GM21717 (cell line): ENCODE results near the gene PPM1E.

Source experiments
- ATAC-seq: cut with Tn5 transposase; IDR thresholded peaks from one replicate; pipeline ENCODE4 v1.9.1; 2021; ENCODE audit warnings: mild to moderate bottlenecking, moderate library complexity; ENCODE audit not compliant: unreplicated experiment

Gene PPM1E

DNA sequence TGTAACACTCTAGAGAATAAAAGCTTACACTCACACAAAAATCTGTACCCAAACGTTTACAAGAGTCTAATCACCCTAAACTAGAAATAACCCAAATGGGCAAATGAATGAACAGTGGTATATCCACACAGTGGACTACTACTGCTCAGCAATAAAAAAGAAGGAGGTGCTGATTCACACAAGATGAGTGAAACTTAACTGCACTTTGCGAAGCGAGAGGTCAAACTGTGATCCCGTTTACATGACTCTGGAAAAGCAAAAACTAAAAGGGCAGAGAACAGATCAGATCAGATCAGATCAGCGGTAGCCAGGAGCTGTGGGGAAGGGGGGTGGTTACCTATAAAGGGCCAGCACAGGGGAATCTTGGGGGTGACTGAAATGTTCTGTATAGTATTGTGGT lies 237.7 kb downstream of the PPM1E start:
- ATAC-seq: no peak

DNA sequence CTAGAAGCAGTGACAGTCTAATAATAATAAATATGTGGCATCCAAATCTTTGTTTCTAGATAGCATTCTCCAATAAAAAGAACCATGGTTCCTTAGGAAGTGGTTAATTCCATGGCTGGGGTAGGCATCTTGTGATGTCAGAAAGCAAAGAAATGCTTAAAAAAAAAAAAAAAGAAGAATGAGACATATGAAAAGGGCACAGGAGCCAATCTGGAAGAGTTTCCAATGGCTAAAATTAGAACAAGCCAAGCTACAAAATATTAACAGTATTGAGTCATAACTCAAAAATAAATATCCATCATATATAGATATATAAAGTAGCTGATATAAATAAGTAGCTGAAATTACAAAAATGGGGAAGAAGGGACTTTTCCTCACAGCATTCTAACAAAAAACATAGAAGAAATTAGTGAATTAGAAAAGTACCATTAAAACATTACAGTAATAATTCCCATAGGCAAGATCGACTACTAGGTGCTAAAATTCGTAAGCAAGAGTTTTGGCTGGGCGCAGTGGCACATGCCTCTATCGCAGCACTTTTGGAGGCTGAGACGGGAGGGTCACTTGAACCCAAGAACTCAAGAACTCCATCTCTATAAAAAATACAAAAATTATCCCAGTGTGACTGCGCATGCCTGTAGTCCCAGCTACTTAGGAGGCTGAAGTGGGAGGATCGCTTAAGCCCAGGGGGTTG lies 239.7 kb downstream of the PPM1E start:
- ATAC-seq: no peak

DNA sequence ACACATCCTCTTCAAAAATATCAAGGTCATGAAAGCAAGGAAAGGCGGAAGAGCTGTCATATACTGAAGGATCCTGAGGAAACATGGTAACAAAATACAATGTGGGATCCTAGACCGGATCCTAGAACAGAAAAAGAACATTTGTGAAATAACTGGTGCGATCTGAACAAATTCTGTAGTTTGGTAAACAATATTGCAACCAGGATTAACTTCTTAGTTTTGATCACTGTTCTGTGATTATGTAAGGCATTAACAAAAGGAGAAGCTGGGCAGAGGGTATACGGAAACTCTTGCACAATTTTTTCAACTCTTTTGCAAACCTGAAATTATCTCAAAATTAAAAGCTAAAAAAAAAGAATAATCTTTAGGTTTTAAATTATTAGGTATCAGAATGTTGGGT lies 241.3 kb downstream of the PPM1E start:
- ATAC-seq: no peak

DNA sequence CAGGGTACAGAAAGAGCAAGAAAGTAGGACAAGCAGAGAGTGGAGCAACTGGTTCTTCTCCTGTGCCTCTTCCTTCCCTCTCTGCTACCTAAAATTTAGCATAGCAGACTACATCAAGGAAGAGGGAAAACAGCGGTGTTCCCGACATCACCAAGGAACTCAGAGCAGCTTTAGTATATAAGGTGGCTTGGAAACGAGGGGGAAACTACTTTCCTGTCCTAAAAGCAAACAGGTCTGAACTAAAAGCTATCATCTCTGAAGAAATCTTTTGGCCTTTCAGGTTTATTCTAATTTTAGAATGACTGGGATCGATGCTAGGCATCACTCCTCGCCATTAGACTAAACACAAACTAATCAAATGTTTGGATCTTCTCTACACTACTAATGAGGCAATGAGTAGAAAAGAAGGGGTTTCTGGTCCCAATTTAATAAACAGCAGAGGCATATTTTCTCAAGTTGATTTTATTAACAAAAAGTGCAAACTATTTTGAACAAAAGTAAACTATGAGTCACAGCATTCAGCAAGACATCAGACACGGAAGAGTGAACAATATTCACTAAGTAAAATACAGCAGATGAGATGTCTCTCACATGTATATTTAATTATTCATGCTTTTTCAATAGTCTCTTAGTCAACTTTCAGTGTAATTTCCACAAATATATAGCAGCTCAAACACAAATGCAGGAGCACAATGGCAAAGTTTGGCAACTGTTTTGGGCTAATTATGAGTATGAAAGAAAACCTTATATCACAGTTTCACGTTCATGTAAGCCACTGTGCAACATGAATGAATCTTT lies 242.3 kb downstream of the PPM1E start:
- no peak for ATAC-seq

DNA sequence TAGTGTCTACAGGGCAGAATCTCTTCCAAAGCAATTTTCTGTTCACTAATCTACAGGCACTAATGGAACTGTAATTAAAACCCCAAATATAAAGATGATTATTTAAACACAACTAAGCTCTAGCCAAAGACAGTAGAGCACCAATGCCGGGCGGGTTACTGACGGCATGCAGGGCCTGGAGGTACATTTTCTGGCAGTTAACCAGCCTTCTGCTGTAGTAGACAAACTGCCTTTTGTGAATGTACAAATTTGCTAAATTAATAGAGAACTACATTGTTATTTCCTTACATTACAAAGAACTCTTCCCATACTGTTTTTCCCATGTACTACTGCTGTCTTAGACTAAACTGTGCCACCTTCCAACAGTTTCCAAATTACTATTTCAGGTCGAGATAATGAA lies 243.2 kb downstream of the PPM1E start:
- no peak for ATAC-seq

DNA sequence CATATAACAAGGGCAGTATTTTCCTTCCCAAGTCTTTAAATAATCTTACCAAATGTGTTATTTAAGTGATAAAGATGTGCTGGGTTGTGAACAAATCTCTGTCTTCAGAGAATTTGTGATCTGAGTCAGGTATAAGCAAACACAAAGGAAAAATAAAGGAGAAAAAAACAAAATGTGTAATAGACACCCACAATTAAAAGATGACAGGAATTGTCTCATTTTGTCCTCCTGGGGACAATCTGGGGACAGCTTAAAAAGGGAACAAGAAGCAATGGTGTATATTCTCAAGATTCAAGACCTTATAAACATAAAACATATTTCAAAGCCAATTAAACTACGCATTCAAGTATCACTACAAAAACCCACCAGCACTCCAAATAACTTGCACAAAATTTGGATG lies 243.8 kb downstream of the PPM1E start:
- no peak for ATAC-seq

DNA sequence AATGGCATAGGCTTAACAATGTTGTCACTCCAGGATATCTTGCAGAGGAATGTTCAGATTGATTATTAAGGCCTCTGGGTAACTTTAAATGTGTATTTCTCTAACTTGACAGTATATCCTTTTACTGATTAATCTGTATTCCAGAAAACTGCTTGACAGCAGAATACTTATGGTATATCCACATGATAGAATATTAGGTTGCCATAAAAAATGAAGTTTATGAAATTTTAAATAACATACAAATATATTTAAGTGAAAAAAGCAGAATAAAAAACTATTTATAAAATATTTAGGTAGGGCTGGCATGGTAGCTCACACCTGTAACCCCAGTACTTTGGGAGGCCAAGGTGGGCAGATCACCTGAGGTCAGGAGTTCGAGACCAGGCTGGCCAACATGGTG lies 244.4 kb downstream of the PPM1E start:
- ATAC-seq: no peak

DNA sequence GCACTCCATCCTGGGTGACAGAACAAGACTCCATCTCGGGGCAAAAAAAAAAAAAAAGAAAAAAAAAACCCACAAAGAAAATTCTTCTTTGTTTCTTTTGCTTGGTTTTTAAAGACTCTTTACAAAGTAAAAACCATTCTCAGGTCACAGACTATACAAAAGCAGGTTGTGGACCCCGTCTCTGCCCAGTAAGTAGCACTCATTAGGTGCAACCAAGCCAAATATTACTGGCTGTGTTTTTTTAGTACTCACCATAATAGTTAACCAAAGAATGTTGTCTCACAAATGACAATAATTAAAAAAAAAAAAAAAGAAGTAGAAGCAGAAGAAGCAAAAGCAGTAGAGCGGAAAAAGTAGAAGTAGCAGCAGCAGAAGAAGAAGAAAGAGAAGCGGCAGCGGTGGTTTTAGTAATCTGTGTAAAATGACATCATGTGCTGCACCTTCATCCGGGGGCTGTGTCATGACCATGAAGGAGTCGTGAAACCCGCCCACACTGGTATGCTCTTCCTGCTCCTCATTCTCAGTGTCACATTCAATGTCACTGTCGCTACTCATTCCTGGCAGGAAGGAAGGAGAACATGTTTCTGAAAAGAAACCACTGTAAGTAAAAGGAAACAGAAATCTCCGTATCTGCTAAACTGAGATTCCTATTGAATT lies 245.6 kb downstream of the PPM1E start:
- ATAC-seq: peak; percentile 87

DNA sequence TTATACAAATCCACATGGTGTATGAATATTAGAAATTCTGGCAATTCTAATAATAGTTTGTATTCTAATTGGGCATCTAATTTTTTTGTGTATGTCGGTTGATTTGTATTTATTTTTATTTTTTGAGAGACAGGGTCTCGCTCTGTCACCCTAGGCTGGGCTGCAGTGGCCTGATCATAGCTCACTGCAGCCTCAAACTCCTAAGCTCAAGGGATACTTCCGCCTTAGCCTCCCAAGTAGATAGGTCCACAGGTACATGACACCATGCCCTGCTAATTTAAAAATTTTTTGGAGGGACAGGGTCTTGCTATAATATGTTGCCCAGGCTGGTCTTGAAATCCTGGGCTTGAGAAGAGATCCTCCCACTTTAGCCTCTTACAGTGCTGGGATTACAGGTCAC lies 246.5 kb downstream of the PPM1E start:
- ATAC-seq: no peak

DNA sequence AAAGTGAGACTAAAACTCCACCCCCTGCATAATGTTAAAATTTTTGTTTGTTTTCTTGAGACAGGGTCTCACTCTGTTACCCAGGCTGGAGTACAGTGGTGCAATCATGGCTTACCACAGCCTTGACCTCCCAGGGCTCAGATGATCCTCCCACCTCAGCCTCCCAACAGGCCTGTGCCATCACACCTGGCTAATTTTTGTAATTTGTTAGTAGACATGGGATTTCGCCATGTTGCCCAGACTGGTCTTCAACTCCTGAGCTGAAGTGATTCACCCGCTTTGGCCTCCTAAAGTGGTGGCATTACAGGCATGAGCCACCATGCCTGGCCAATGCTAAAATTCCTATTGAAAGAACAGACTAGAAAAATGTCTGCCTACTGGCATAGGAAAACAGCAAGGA lies 247.2 kb downstream of the PPM1E start:
- ATAC-seq: no peak

DNA sequence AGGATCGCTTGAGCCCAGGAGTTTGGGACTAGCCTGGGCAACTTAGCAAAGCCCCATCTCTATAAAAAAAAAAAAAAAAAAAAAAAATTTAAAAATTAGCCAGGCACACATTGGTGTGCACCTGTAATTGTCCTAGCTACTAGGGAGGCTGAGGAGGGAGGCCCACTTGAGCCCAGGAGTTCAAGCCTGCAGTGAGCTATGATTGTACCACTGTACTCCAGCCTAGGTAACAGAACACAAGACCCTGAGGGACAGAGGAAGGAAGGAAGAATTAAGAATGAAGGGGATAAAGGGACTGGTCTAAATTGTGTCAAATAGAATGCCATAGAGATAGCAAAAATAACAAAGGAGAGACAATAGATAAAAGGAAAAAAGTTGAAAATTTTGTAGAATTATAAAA lies 248.2 kb downstream of the PPM1E start:
- no peak for ATAC-seq

DNA sequence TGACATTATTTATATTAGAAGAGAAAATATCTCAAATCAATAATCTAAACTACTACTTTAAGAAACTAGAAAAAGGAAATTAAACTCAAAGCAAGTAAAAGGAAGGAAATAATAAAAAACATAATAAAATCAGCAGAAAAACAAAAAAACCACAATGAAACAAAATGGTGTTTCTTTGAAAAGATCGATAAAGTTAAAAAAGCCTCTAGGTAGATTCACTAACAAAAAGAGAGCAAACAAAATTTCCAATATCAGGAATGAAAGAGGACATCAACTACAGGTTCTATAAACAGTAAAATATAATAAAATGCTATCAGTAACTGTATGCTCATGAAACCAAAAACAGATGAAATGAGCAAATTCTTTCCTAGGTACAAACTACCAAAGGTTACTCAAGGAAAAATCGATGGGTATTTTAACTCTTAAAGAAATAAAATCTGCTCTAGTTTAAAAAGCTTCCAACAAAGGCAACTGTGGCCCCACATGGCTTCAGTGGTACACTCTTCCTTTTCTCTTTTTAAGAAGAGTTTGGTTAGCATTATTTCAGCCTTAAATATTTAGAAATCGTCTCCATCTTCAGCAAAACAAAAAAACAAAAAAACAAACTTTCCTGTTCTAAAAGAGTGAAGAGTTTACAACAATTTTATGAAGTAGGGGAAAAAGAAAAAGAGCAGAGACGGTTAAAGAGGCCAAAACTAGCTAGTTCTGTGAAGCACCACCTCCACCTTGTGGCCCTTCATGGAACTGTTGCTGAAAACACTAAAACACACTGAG lies 248.9 kb downstream of the PPM1E start:
- ATAC-seq: no peak

DNA sequence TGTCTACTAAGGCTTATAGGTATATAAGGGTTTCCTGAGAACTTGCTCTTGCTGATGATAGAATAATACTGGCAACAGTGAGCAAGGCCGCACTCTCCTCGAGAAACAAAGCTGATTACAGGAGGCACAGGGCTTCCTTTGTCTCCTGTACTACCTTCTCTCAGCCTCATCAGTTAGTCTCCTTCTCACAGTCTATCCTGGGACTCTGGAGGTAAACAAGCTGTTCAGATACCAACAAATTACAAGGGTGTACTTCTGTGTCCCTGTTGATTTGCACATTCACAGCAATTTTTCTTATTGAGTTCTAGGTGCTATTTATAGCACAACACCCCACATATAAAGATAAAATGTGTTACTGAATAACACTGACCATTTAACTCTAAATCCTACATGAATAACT lies 252.3 kb downstream of the PPM1E start:
- ATAC-seq: no peak

DNA sequence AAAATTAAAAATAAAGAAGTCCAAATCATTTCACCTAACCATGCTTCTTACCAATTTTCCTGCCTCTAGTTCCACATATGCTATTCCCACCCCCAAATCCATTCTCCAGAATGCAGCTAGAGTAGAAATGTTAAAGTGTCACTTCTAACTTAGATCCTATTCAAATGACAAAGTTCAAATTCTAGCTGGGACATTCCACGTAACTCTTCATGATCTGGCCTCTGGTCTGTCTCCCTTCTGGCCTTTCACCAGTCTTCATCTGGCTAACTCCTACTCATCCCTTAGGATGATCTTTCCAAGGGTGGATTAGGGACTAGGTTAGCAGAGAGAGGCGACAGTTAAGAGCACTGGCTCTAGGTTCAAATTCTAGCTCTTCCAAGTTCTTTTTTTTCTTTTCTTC lies 253.1 kb downstream of the PPM1E start:
- no peak for ATAC-seq

DNA sequence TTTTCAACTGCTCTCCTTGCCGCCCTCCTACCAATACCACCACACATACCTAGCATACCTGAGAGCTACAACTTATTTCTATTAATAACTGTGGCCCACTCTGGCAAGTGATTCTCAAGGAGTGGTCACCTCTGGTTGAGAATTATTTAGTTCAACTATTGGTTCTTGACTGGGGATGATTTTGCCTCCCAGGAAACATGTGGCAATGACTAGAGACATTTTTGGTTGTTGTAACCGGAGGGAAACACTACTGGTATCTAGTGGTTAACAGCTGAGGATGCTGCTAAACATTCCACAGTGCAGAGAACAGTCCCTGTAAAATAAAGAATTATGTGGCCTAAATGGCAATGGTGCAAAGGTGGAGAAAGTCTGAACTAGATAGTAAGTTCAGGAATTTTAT lies 254.4 kb downstream of the PPM1E start:
- no peak for ATAC-seq

DNA sequence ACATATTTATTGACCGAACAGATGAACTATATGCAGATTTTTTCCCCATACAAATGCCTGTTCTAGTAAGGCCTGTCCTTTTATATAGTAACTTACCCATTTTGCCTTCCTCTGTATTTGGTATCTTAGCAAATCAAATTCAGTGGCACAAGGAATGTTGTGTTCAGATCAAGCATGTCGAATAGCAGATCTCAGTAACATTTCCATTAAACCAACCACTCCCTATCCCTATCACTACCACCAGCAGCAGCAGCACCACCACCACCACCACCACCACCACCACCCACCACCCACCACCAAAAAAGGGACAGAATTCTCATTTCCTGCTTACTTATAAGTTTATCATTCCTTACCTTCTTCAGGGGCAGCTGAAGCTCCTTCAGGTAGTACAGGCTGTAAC lies 256.3 kb downstream of the PPM1E start:
- no peak for ATAC-seq

DNA sequence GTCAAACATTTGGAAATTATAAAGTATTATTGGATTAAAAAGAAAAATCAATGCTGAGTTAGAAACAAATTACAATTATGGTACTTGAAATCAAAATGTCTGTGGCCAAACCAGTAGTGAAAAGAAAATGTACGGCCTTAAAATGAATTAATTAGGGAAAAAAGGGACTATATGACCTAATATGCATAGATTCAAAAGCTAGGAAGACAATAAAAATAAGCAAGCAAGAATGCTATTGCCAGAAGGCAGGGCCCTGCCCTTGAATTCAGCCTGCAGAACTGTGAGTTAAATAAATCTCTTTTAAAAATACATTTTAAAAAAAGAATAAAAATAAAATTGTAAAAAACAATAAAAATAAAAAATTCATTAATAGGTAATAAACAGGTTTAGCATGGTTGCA lies 262.4 kb downstream of the PPM1E start:
- no peak for ATAC-seq

DNA sequence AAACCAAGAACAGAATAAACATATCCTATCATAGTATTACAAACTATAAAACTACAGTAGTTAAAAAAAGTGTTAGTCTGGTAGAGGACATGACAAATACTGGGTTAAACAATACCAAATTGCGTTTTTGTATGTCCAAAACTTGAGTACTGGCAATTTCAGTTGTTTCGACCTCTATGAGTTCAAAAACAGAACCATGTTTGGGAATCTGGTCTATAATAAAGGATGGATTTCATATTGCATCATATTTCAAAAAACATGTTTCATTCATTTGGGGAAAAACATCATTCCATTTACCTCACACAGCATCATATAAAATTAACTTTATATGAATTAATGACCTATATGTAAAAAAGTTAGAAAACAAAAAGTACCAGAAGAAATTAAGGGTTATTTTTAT lies 269.3 kb downstream of the PPM1E start:
- ATAC-seq: no peak

DNA sequence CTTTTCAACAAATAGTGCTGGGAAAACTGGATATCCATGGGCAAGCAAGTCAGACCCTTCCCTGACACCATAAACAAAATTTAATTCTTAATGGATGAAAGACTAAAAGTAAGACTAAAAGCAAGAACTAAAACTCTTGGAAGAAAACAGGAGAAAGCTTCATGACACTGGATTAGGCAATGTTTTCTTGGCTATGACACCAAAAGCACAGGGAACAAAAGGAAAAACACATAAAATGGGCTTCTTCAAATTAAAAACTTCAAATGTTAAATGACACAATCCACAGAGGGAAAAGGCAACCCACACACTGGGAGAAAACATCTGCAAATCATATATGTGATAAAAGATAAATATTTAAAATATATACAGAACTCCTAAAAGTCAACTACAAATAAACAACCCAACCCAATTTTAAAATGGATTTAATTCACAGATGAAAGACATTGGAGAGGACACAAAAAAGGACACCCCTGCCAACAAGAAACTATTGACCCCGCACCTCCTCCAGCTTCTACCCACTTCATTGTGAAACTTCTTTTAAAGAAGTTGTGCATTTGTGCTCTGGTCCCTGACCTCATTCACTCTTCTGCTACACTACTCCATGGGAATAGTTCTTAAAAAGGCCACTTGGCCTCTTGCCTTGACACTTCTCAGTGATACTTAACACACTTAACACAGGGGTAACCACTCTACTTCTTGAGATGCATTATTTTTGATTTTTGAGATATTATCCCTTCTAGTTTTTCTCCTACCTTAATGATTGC lies 270.7 kb downstream of the PPM1E start:
- no peak for ATAC-seq

DNA sequence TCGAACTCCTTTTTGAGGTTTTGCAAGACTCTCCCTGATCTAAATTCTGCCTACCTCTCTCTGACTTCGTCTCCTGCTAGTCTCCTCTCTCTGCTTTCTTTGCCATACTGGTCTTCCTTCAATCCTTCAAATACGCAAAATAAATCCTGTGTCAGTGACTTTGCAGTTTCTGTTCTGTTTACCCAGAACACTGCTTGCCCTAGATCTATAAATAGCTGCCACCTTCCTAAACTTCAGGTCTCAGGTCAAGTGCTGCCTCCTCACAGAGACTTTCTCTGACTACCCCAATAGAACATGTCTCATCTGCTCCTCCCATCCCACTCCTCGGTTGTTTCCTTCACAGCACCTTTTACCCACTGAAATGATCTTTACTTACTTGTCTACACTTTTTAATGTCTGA lies 272.1 kb downstream of the PPM1E start:
- ATAC-seq: no peak

DNA sequence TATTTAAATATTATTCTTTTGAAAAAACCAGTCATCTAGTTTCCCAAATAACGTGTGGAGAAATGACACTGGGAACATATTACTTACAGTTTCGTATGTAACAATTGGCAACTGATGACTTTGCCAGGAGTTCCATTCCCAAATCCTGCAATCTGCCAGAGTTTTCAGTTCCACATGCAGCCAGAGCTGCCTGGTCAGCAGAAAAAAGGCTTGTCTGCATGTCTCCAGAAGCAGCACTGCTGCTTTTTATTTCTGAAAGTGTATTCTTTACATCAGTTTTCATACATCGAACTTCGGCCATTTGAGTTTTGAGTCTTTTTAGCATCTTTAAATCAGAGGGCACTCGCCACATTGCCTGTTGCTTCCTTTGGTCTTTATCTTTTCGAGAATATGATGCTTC lies 272.7 kb downstream of the PPM1E start:
- ATAC-seq: no peak
